Progenitor cell of endocrine pancreas (in vitro differentiated cells): Measurements from ENCODE around the gene UFD1. TPM values are rescaled to one million over a fixed set of nuclear protein-coding genes. Genes with fewer than 3 reads are reported as not detected.
A peak's percentile ranks its signal among the peaks of the same experiment; 100 is the strongest.

ENCODE experiments used
- DNase-seq: peaks from one replicate; pipeline ENCODE4 v3.0.0; 2021; ENCODE audit warnings: low spot score; ENCODE audit not compliant: unreplicated experiment
- H3K27ac Mint-ChIP-seq: 2 replicates; pipeline ENCODE4 v1.8.0; 2021; ENCODE audit warnings: mild to moderate bottlenecking, moderate library complexity, mixed read lengths
- H3K27me3 Mint-ChIP-seq: 2 replicates; pipeline ENCODE4 v1.8.0; 2021; ENCODE audit warnings: mixed read lengths
- H3K36me3 Mint-ChIP-seq: 2 replicates; pipeline ENCODE4 v1.8.0; 2022; ENCODE audit warnings: mixed read lengths; ENCODE audit not compliant: insufficient read depth
- H3K4me1 Mint-ChIP-seq: 2 replicates; pipeline ENCODE4 v1.8.0; 2021; ENCODE audit warnings: low read depth, mixed read lengths
- H3K4me3 Mint-ChIP-seq: 2 replicates; pipeline ENCODE4 v1.8.0; 2021; ENCODE audit warnings: low read depth, mild to moderate bottlenecking, moderate library complexity, mixed read lengths
- H3K9me3 Mint-ChIP-seq: 2 replicates; pipeline ENCODE4 v1.8.0; 2021; ENCODE audit warnings: low read depth, mixed read lengths
- CTCF ChIP-seq: fragments of 200-600 bp; sonication (generic); IDR thresholded peaks from one replicate; pipeline ENCODE4 v1.5.0; 2021; ENCODE audit warnings: antibody characterized with exemption, mild to moderate bottlenecking; ENCODE audit not compliant: unreplicated experiment
- total RNA-seq: library from RNA; stranded (reverse); gene quantifications from 2 replicates; pipeline ENCODE4 v1.2.1, GENCODE V29; 2021

UFD1 gene
- total RNA-seq, 1 donor from 2014 or later = 55.3 TPM

GRCh38 chr22:19478045-19478900 lies 720 bp downstream of the UFD1 start:
- Mint-ChIP-seq H3K36me3 (peaks cover 3% of the 10 kb centered on the region), H3K4me1 (peaks cover 21% of the 10 kb centered on the region), H3K27me3 (no peaks in the 10 kb centered on the region), H3K27ac (peak overlapping the region; percentile 100), H3K9me3 (no peaks in the 10 kb centered on the region), H3K4me3 (peak overlapping the region; percentile 97)
- DNase-seq = no peak
- no peak for TF ChIP-seq CTCF

- Mint-ChIP-seq H3K36me3 (peaks cover 3% of the 10 kb centered on the region), H3K27ac (peak overlapping the region; percentile 100), H3K27me3 (no peaks in the 10 kb centered on the region), H3K9me3 (no peaks in the 10 kb centered on the region), H3K4me1 (peaks cover 21% of the 10 kb centered on the region), H3K4me3 (peak overlapping the region; percentile 97)
- no peak for TF ChIP-seq CTCF
- DNase-seq = no peak
These were observed 1.5 kb downstream of the UFD1 start for GRCh38 chr22:19477321-19478044.

- Mint-ChIP-seq H3K4me1 (peaks cover 21% of the 10 kb centered on the region), H3K36me3 (peaks cover 4% of the 10 kb centered on the region), H3K9me3 (no peaks in the 10 kb centered on the region), H3K4me3 (peak overlapping the region; percentile 40), H3K27me3 (no peaks in the 10 kb centered on the region), H3K27ac (no peak overlapping the region)
- no peak for DNase-seq
- TF ChIP-seq CTCF = no peak
These were observed 3.0 kb downstream of the UFD1 start for GRCh38 chr22:19476023-19476422.

- Mint-ChIP-seq H3K27ac (no peak overlapping the region), H3K4me1 (peaks cover 10% of the 10 kb centered on the region), H3K9me3 (no peaks in the 10 kb centered on the region), H3K4me3 (no peak overlapping the region), H3K27me3 (no peaks in the 10 kb centered on the region), H3K36me3 (peaks cover 9% of the 10 kb centered on the region)
- DNase-seq = no peak
- TF ChIP-seq CTCF = no peak
These were observed 5.4 kb downstream of the UFD1 start for GRCh38 chr22:19473578-19473977.

GRCh38 chr22:19472233-19472632 lies 6.8 kb downstream of the UFD1 start:
- no peaks in the 10 kb centered on the region for H3K27me3 Mint-ChIP-seq
- peaks cover under 1% of the 10 kb centered on the region for H3K4me1 Mint-ChIP-seq
- H3K9me3 Mint-ChIP-seq = no peaks in the 10 kb centered on the region
- H3K27ac Mint-ChIP-seq = no peak overlapping the region
- no peak overlapping the region for H3K4me3 Mint-ChIP-seq
- no peak for TF ChIP-seq CTCF
- DNase-seq = no peak
- H3K36me3 Mint-ChIP-seq = peaks cover 9% of the 10 kb centered on the region
